Measurements from ENCODE around the gene FLT4. TPM values are rescaled to one million over a fixed set of nuclear protein-coding genes. Genes with fewer than 3 reads are reported as not detected.
"Not testable (repeated sequence)": the region's sequence is repeated elsewhere in the genome, so short reads cannot be mapped to it uniquely, and the experiment has no call there.

FLT4 gene
- total RNA-seq, 1 donor from 2014 or later, result 541 TPM

- H3K36me3 Mint-ChIP-seq (ENCODE audit: low read depth, unreplicated experiment), result peaks cover 4% of the 10 kb centered on the region
- no peaks in the 10 kb centered on the region for H3K9me3 Mint-ChIP-seq (ENCODE audit: unreplicated experiment)
- peaks cover 13% of the 10 kb centered on the region for H3K27me3 Mint-ChIP-seq (ENCODE audit: unreplicated experiment)
- H3K4me3 Mint-ChIP-seq (ENCODE audit: unreplicated experiment), result peak overlapping the region; percentile 48
- TF ChIP-seq CTCF (IDR thresholded peaks at IDR 0.05; ENCODE audit: unreplicated experiment), result no peak
- peaks cover 21% of the 10 kb centered on the region for H3K4me1 Mint-ChIP-seq (ENCODE audit: unreplicated experiment)
- no peak overlapping the region for H3K27ac Mint-ChIP-seq (ENCODE audit: unreplicated experiment)
- DNase-seq (ENCODE audit: low spot score), result no peak
Measured at GRCh38 chr5:180668835-180669596, 19.6 kb upstream of the FLT4 start.

GRCh38 chr5:180666812-180667211, 17.4 kb upstream of the FLT4 start:
- H3K27ac Mint-ChIP-seq (ENCODE audit: unreplicated experiment), result no peak overlapping the region
- H3K9me3 Mint-ChIP-seq (ENCODE audit: unreplicated experiment), result no peaks in the 10 kb centered on the region
- DNase-seq (ENCODE audit: low spot score), result no peak
- peaks cover 13% of the 10 kb centered on the region for H3K27me3 Mint-ChIP-seq (ENCODE audit: unreplicated experiment)
- peaks cover 21% of the 10 kb centered on the region for H3K4me1 Mint-ChIP-seq (ENCODE audit: unreplicated experiment)
- H3K36me3 Mint-ChIP-seq (ENCODE audit: low read depth, unreplicated experiment), result peaks cover 4% of the 10 kb centered on the region
- no peak for TF ChIP-seq CTCF (IDR thresholded peaks at IDR 0.05; ENCODE audit: unreplicated experiment)
- H3K4me3 Mint-ChIP-seq (ENCODE audit: unreplicated experiment), result no peak overlapping the region

GRCh38 chr5:180665682-180666404, 16.4 kb upstream of the FLT4 start:
- H3K36me3 Mint-ChIP-seq (ENCODE audit: low read depth, unreplicated experiment), result peaks cover 4% of the 10 kb centered on the region
- H3K9me3 Mint-ChIP-seq (ENCODE audit: unreplicated experiment), result no peaks in the 10 kb centered on the region
- TF ChIP-seq CTCF (IDR thresholded peaks at IDR 0.05; ENCODE audit: unreplicated experiment), result no peak
- H3K4me3 Mint-ChIP-seq (ENCODE audit: unreplicated experiment), result no peak overlapping the region
- peaks cover 9% of the 10 kb centered on the region for H3K27me3 Mint-ChIP-seq (ENCODE audit: unreplicated experiment)
- DNase-seq (ENCODE audit: low spot score), result no peak
- H3K4me1 Mint-ChIP-seq (ENCODE audit: unreplicated experiment), result peaks cover 27% of the 10 kb centered on the region
- H3K27ac Mint-ChIP-seq (ENCODE audit: unreplicated experiment), result no peak overlapping the region

GRCh38 chr5:180658774-180659564, 9.6 kb upstream of the FLT4 start:
- peaks cover 18% of the 10 kb centered on the region for H3K4me1 Mint-ChIP-seq (ENCODE audit: unreplicated experiment)
- no peak for TF ChIP-seq CTCF (IDR thresholded peaks at IDR 0.05; ENCODE audit: unreplicated experiment)
- no peak overlapping the region for H3K4me3 Mint-ChIP-seq (ENCODE audit: unreplicated experiment)
- H3K27ac Mint-ChIP-seq (ENCODE audit: unreplicated experiment), result no peak overlapping the region
- no peaks in the 10 kb centered on the region for H3K9me3 Mint-ChIP-seq (ENCODE audit: unreplicated experiment)
- no peak for DNase-seq (ENCODE audit: low spot score)
- no peaks in the 10 kb centered on the region for H3K36me3 Mint-ChIP-seq (ENCODE audit: low read depth, unreplicated experiment)
- H3K27me3 Mint-ChIP-seq (ENCODE audit: unreplicated experiment), result peaks cover 1% of the 10 kb centered on the region

- not testable (repeated sequence) for H3K36me3 Mint-ChIP-seq (ENCODE audit: low read depth, unreplicated experiment); DNase-seq (ENCODE audit: low spot score); H3K4me3 Mint-ChIP-seq (ENCODE audit: unreplicated experiment); H3K27ac Mint-ChIP-seq (ENCODE audit: unreplicated experiment); H3K27me3 Mint-ChIP-seq (ENCODE audit: unreplicated experiment); H3K9me3 Mint-ChIP-seq (ENCODE audit: unreplicated experiment)
- H3K4me1 Mint-ChIP-seq (ENCODE audit: unreplicated experiment), result peaks cover 16% of the 10 kb centered on the region
Measured at GRCh38 chr5:180655243-180655642, 5.8 kb upstream of the FLT4 start.

Data from endothelial cell (in vitro differentiated cells).